HG03103 (cell line): ENCODE data around the gene MCM3AP.
"Not testable (repeated sequence)": the region's sequence is repeated elsewhere in the genome, so short reads cannot be mapped to it uniquely, and the experiment has no call there.

ENCODE experiments used
- ATAC-seq: cut with Tn5 transposase; IDR thresholded peaks from one replicate; pipeline ENCODE4 v1.9.1; 2021; ENCODE audit warnings: low read depth; ENCODE audit not compliant: unreplicated experiment

Gene MCM3AP

GRCh38 chr21:46312949-46313348, 27.5 kb upstream of the MCM3AP start:
- ATAC-seq, result no peak

GRCh38 chr21:46311568-46311967, 26.2 kb upstream of the MCM3AP start:
- ATAC-seq, result no peak

- not testable (repeated sequence) for ATAC-seq
Observed at GRCh38 chr21:46310260-46310659, 24.8 kb upstream of the MCM3AP start.

- no peak for ATAC-seq
Observed at GRCh38 chr21:46308431-46308830, 23.0 kb upstream of the MCM3AP start.

- ATAC-seq, result no peak
Observed at GRCh38 chr21:46307625-46308024, 22.2 kb upstream of the MCM3AP start.

- ATAC-seq, result no peak
Observed at GRCh38 chr21:46304955-46305354, 19.5 kb upstream of the MCM3AP start.

GRCh38 chr21:46304437-46304836, 19.0 kb upstream of the MCM3AP start:
- ATAC-seq, result no peak

GRCh38 chr21:46301759-46302158, 16.3 kb upstream of the MCM3AP start:
- no peak for ATAC-seq

- ATAC-seq, result no peak
Observed at GRCh38 chr21:46299167-46299566, 13.8 kb upstream of the MCM3AP start.

- ATAC-seq, result no peak
Observed at GRCh38 chr21:46297338-46298271, 12.2 kb upstream of the MCM3AP start.

- ATAC-seq, result no peak
Observed at GRCh38 chr21:46295996-46296752, 10.8 kb upstream of the MCM3AP start.

- no peak for ATAC-seq
Observed at GRCh38 chr21:46295177-46295770, 9.9 kb upstream of the MCM3AP start.

- no peak for ATAC-seq
Observed at GRCh38 chr21:46294647-46295176, 9.3 kb upstream of the MCM3AP start.

- no peak for ATAC-seq
Observed at GRCh38 chr21:46291561-46291960, 6.2 kb upstream of the MCM3AP start.

GRCh38 chr21:46289655-46290179, 4.3 kb upstream of the MCM3AP start:
- no peak for ATAC-seq

- ATAC-seq, result no peak
Observed at GRCh38 chr21:46287541-46287940, 2.1 kb upstream of the MCM3AP start.

- ATAC-seq, result peak; percentile 3
Observed at GRCh38 chr21:46286648-46287002, 1.2 kb upstream of the MCM3AP start.

GRCh38 chr21:46285761-46286647, 593 bp upstream of the MCM3AP start, which contains the start of gene YBEY:
TSS of gene YBEY (plus strand) at chr21:46286342. CDS start at chr21:46286914, 572 bp downstream.
- ATAC-seq, result peak; percentile 81

GRCh38 chr21:46284733-46285132, 678 bp downstream of the MCM3AP start:
- no peak for ATAC-seq
